Psoas muscle (tissue), 8 donors: Measurements from ENCODE around the gene EMX1. TPM values are rescaled to one million over a fixed set of nuclear protein-coding genes. Genes with fewer than 3 reads are reported as not detected.

Experiments used
- ATAC-seq, 4 donors: fragments of 200-7000 bp; cut with Tn5 transposase; one replicate each; pipeline ENCODE4 v1.9.1; 2020; ENCODE audit warnings: moderate library complexity in 3 of 4, mild to moderate bottlenecking in 2 of 4
- DNase-seq, 2 donors: peaks; one replicate each; pipeline ENCODE4 v3.0.0-alpha.2; 2020
- H3K27ac ChIP-seq: fragments of 200-600 bp; one replicate; pipeline ENCODE4 v1.8.0; 2022
- H3K27me3 ChIP-seq, 3 donors: fragments of 200-600 bp in 1 of 3; one replicate each; pipeline versions ENCODE4 v1.6.1 to v1.8.0; 2013 to 2022; ENCODE audit warnings: low read length in 2 of 3, mild to moderate bottlenecking in 2 of 3, moderate library complexity in 1 of 3; ENCODE audit not compliant: insufficient read depth in 3 of 3
- H3K36me3 ChIP-seq, 2 donors: fragments of 200-600 bp in 1 of 2; one replicate each; pipeline versions ENCODE4 v1.6.1 to v1.8.0; 2013 to 2022; ENCODE audit warnings: low read depth in 1 of 2, mild to moderate bottlenecking in 1 of 2, moderate library complexity in 1 of 2; ENCODE audit not compliant: insufficient read depth in 1 of 2
- H3K4me1 ChIP-seq: fragments of 200-600 bp; one replicate; pipeline ENCODE4 v1.8.0; 2022
- H3K4me3 ChIP-seq: fragments of 200-600 bp; one replicate; pipeline ENCODE4 v1.8.0; 2022; ENCODE audit warnings: mild to moderate bottlenecking
- H3K9me3 ChIP-seq: fragments of 200-600 bp; one replicate; pipeline ENCODE4 v1.8.0; 2022
- CTCF ChIP-seq: fragments of 200-600 bp; IDR thresholded peaks from one replicate; pipeline ENCODE4 v1.8.0; 2022; ENCODE audit warnings: antibody characterized with exemption
- WGBS, 3 donors: extraction: QIAGEN DNeasy Blood & Tissue Kit; methylation state at CpG; one replicate each; pipeline versions ENCODE4 v1.1.6 to v1.1.7; 2013; 5-methylcytosine and 5-hydroxymethylcytosine counted together
- intact Hi-C, 2 donors: fragments of 100-400 bp; cut with DNase I; formaldehyde crosslinking; loops; one replicate each; pipeline versions ENCODE4 v1.11.0 to v1.14.2; 2022
- polyA plus RNA-seq, 3 donors: library from polyadenylated mRNA; stranded (reverse); fragments of 200-250 nt; gene quantifications; one replicate each; pipeline ENCODE4 v1.2.3, GENCODE V29; 2013
- total RNA-seq, 4 donors: library from RNA; stranded (reverse); fragmentation: NEBNext Ultra II Directional in 2 of 4; extraction: Animal tissue kit (Norgen Biotek cat#: 25700) in 2 of 4; gene quantifications; one replicate each; pipeline versions ENCODE4 v1.2.1 to v1.2.4, GENCODE V29; 2021 to 2023
- donor health status: healthy with polysubstance abuse.
- donor health status: DM: no; HTN: no; CAD: no; lungs with moderate emphysema.
- donor health status: Bipolar disorder and iron deficiency.
- donor health status: healthy.
- donor health status: DM: yes; HTN: yes; CAD: no.
- donor health status: DM: no; HTN: no; CAD: no.
- donor health status: DM: no; HTN: no; CAD: no.
- donor health status: DM: yes; HTN: yes; CAD: no.

The EMX1 gene
- total and polyA plus RNA-seq, 7 donors = 0.01 TPM; not detected in 6

GRCh38 chr2:72931280-72931910, 14.1 kb downstream of the EMX1 start:
- Histone ChIP-seq H3K27me3 (peaks cover 0 to 31% (median 4%) of the 10 kb centered on the region in 3 donors), H3K9me3 (no peaks in the 10 kb centered on the region), H3K27ac (no peak overlapping the region), H3K4me3 (no peak overlapping the region), H3K4me1 (no peaks in the 10 kb centered on the region), H3K36me3 (no peaks in the 10 kb centered on the region)
- 87 to 89% (median 87%) methylated on average over 14 of the region's 14 CpGs for WGBS, 3 donors
- no peak for TF ChIP-seq CTCF
- ATAC-seq (no peak), DNase-seq (peak in 1 of 2 donors; percentile 19)
- intact Hi-C loops = no loop called here

- intact Hi-C loops = no loop called here
- DNase-seq (peak in 1 of 2 donors; percentile 40), ATAC-seq (no peak)
- 25 to 41% (median 27%) methylated on average over 5 of the region's 5 CpGs for WGBS, 3 donors
- no peak for TF ChIP-seq CTCF
- H3K36me3 ChIP-seq = no peaks in the 10 kb centered on the region
- no peaks in the 10 kb centered on the region for H3K4me1 ChIP-seq
- H3K4me3 ChIP-seq = no peak overlapping the region
- peaks cover 0 to 23% (median 2%) of the 10 kb centered on the region in 3 donors for H3K27me3 ChIP-seq
- no peak overlapping the region for H3K27ac ChIP-seq
- no peaks in the 10 kb centered on the region for H3K9me3 ChIP-seq
Observed at GRCh38 chr2:72932045-72932740, 14.9 kb downstream of the EMX1 start.

- intact Hi-C loops = no loop called here
- Histone ChIP-seq H3K27me3 (peaks cover 0 to 17% (median 0%) of the 10 kb centered on the region in 3 donors), H3K4me3 (no peak overlapping the region)
Observed at GRCh38 chr2:72932805-72933204, 15.5 kb downstream of the EMX1 start.

GRCh38 chr2:72933207-72933606, 15.9 kb downstream of the EMX1 start:
- intact Hi-C loops = no loop called here
- H3K27ac ChIP-seq = no peak overlapping the region
- H3K4me1 ChIP-seq = no peaks in the 10 kb centered on the region
- H3K27me3 ChIP-seq = peaks cover 0 to 13% (median 0%) of the 10 kb centered on the region in 3 donors
- no peaks in the 10 kb centered on the region for H3K36me3 ChIP-seq
- 80 to 88% (median 82%) methylated on average over 5 of the region's 5 CpGs for WGBS, 3 donors
- no peaks in the 10 kb centered on the region for H3K9me3 ChIP-seq
- DNase-seq (peak in 1 of 2 donors; percentile 25), ATAC-seq (no peak)
- no peak overlapping the region for H3K4me3 ChIP-seq
- TF ChIP-seq CTCF = no peak

More at GRCh38 chr2:72932805-72933204, 15.5 kb downstream of the EMX1 start:
- Histone ChIP-seq H3K4me1 (no peaks in the 10 kb centered on the region), H3K36me3 (no peaks in the 10 kb centered on the region), H3K27ac (no peak overlapping the region), H3K9me3 (no peaks in the 10 kb centered on the region)
- no peak for TF ChIP-seq CTCF
- DNase-seq (peak in 1 of 2 donors; percentile 15), ATAC-seq (no peak)
- WGBS, 3 donors = 90 to 92% (median 90%) methylated on average over 4 of the region's 4 CpGs
